Ovary (tissue), 3 donors: Measurements from ENCODE around the gene KLB.

Experiments used
- POLR2A ChIP-seq: fragments of 450-650 bp; IDR thresholded peaks from one replicate; pipeline ENCODE4 v1.6.1; 2017; ENCODE audit warnings: antibody characterized with exemption, mild to moderate bottlenecking, moderate library complexity
- TF ChIP-seq, protein P1 (sequence below), 3 donors: fragments of 450-650 bp in 2 of 3; fragments of 200-600 bp in 1 of 3; IDR thresholded peaks; one replicate each; pipeline versions ENCODE4 v1.5.1 to v1.8.0; 2016 to 2022; ENCODE audit warnings: antibody characterized with exemption in 3 of 3, mild to moderate bottlenecking in 1 of 3
- donor health status: DM: no; HTN: no; CAD: no.

- TF ChIP-seq, protein P1, sequence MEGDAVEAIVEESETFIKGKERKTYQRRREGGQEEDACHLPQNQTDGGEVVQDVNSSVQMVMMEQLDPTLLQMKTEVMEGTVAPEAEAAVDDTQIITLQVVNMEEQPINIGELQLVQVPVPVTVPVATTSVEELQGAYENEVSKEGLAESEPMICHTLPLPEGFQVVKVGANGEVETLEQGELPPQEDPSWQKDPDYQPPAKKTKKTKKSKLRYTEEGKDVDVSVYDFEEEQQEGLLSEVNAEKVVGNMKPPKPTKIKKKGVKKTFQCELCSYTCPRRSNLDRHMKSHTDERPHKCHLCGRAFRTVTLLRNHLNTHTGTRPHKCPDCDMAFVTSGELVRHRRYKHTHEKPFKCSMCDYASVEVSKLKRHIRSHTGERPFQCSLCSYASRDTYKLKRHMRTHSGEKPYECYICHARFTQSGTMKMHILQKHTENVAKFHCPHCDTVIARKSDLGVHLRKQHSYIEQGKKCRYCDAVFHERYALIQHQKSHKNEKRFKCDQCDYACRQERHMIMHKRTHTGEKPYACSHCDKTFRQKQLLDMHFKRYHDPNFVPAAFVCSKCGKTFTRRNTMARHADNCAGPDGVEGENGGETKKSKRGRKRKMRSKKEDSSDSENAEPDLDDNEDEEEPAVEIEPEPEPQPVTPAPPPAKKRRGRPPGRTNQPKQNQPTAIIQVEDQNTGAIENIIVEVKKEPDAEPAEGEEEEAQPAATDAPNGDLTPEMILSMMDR (IDR thresholded peaks at IDR 0.05): no peak
- no peak for TF ChIP-seq POLR2A
These were observed 47.0 kb downstream of the KLB start for GRCh38 chr4:39453738-39454137.
